Effector memory CD8-positive, alpha-beta T cell (primary cell): ENCODE measurements around the gene PPP2R2D.
"Not testable (repeated sequence)": the region's sequence is repeated elsewhere in the genome, so short reads cannot be mapped to it uniquely, and the experiment has no call there.

ENCODE experiments used
- ATAC-seq: fragments of 150-1000 bp; cut with Tn5 transposase; replicated peaks from 2 replicates; pipeline ENCODE4 v1.10.0; 2021; ENCODE audit warnings: mild to moderate bottlenecking, moderate library complexity
- DNase-seq, 3 experiments: peaks; one replicate each; pipeline ENCODE4 v3.0.0; 2021
- H3K27ac Mint-ChIP-seq, 2 donors: one replicate each; pipeline ENCODE4 v1.8.0; 2022; ENCODE audit warnings: mild to moderate bottlenecking in 2 of 2, mixed read lengths in 2 of 2, moderate library complexity in 2 of 2
- H3K27me3 Mint-ChIP-seq, 2 donors: one replicate each; pipeline ENCODE4 v1.8.0; 2022; ENCODE audit warnings: mixed read lengths in 2 of 2
- H3K36me3 Mint-ChIP-seq: one replicate; pipeline ENCODE4 v1.8.0; 2022; ENCODE audit warnings: mild to moderate bottlenecking, moderate library complexity, mixed read lengths; ENCODE audit not compliant: insufficient read depth
- H3K4me1 Mint-ChIP-seq, 2 donors: one replicate each; pipeline ENCODE4 v1.8.0; 2022; ENCODE audit warnings: low read depth in 2 of 2, mixed read lengths in 2 of 2
- H3K4me3 Mint-ChIP-seq, 2 donors: one replicate each; pipeline ENCODE4 v1.8.0; 2022; ENCODE audit warnings: mild to moderate bottlenecking in 2 of 2, mixed read lengths in 2 of 2, moderate library complexity in 2 of 2
- H3K9me3 Mint-ChIP-seq, 2 donors: one replicate each; pipeline ENCODE4 v1.8.0; 2022; ENCODE audit warnings: mixed read lengths in 2 of 2

Gene PPP2R2D

GRCh38 chr10:131949041-131949862, 48.4 kb downstream of the PPP2R2D start:
- Mint-ChIP-seq H3K4me3 (no peak overlapping the region), H3K36me3 (peaks cover 45% of the 10 kb centered on the region), H3K4me1 (peaks cover 0 to 3% of the 10 kb centered on the region in 2 donors), H3K9me3 (no peaks in the 10 kb centered on the region), H3K27me3 (no peaks in the 10 kb centered on the region), H3K27ac (no peak overlapping the region)
- no peak for ATAC-seq
- DNase-seq: no peak

- not testable (repeated sequence) for DNase-seq, ATAC-seq, H3K27ac Mint-ChIP-seq, H3K27me3 Mint-ChIP-seq, H3K4me1 Mint-ChIP-seq, H3K4me3 Mint-ChIP-seq, H3K9me3 Mint-ChIP-seq
- H3K36me3 Mint-ChIP-seq: peaks cover 46% of the 10 kb centered on the region
Observed at GRCh38 chr10:131949908-131950307, 49.1 kb downstream of the PPP2R2D start.

GRCh38 chr10:131954356-131954965, 53.7 kb downstream of the PPP2R2D start:
- H3K27me3 Mint-ChIP-seq: no peaks in the 10 kb centered on the region
- DNase-seq (no peak), ATAC-seq (no peak)
- no peak overlapping the region for H3K4me3 Mint-ChIP-seq
- no peaks in the 10 kb centered on the region for H3K9me3 Mint-ChIP-seq
- H3K4me1 Mint-ChIP-seq: no peaks in the 10 kb centered on the region
- H3K27ac Mint-ChIP-seq: no peak overlapping the region
- peaks cover 41% of the 10 kb centered on the region for H3K36me3 Mint-ChIP-seq

- no peak for ATAC-seq
- Mint-ChIP-seq H3K9me3 (no peaks in the 10 kb centered on the region), H3K4me1 (no peaks in the 10 kb centered on the region), H3K27ac (no peak overlapping the region), H3K4me3 (no peak overlapping the region), H3K27me3 (no peaks in the 10 kb centered on the region), H3K36me3 (peaks cover 41% of the 10 kb centered on the region)
- DNase-seq: no peak
Observed at GRCh38 chr10:131955591-131956340, 55.0 kb downstream of the PPP2R2D start.

GRCh38 chr10:131959841-131960240, 59.0 kb downstream of the PPP2R2D start:
- H3K27ac Mint-ChIP-seq: no peak overlapping the region
- ATAC-seq (no peak), DNase-seq (no peak)
- H3K36me3 Mint-ChIP-seq: peaks cover 21% of the 10 kb centered on the region
- peaks cover 3 to 4% of the 10 kb centered on the region in 2 donors for H3K4me1 Mint-ChIP-seq
- H3K27me3 Mint-ChIP-seq: no peaks in the 10 kb centered on the region
- H3K9me3 Mint-ChIP-seq: no peaks in the 10 kb centered on the region
- H3K4me3 Mint-ChIP-seq: no peak overlapping the region

GRCh38 chr10:131960631-131961046, 59.8 kb downstream of the PPP2R2D start:
- no peak overlapping the region for H3K27ac Mint-ChIP-seq
- no peak overlapping the region for H3K4me3 Mint-ChIP-seq
- ATAC-seq: no peak
- H3K4me1 Mint-ChIP-seq: peaks cover 8% of the 10 kb centered on the region in 2 donors
- no peaks in the 10 kb centered on the region for H3K27me3 Mint-ChIP-seq
- DNase-seq: no peak
- peaks cover 14% of the 10 kb centered on the region for H3K36me3 Mint-ChIP-seq
- no peaks in the 10 kb centered on the region for H3K9me3 Mint-ChIP-seq

GRCh38 chr10:131961047-131961776, 60.4 kb downstream of the PPP2R2D start:
- H3K4me1 Mint-ChIP-seq: peaks cover 8% of the 10 kb centered on the region in 2 donors
- no peaks in the 10 kb centered on the region for H3K27me3 Mint-ChIP-seq
- no peaks in the 10 kb centered on the region for H3K9me3 Mint-ChIP-seq
- ATAC-seq: no peak
- no peak for DNase-seq
- H3K4me3 Mint-ChIP-seq: no peak overlapping the region
- H3K36me3 Mint-ChIP-seq: peaks cover 8% of the 10 kb centered on the region
- peak overlapping the region; percentile 55 to 62 for H3K27ac Mint-ChIP-seq

- no peak for DNase-seq
- H3K27ac Mint-ChIP-seq: peak overlapping the region; percentile 55 to 62
Observed at GRCh38 chr10:131961777-131962662, 61.2 kb downstream of the PPP2R2D start.

GRCh38 chr10:131963350-131963749, 62.5 kb downstream of the PPP2R2D start:
- H3K4me1 Mint-ChIP-seq: peaks cover 8% of the 10 kb centered on the region in 2 donors
- peaks cover 8% of the 10 kb centered on the region for H3K36me3 Mint-ChIP-seq
- H3K27me3 Mint-ChIP-seq: no peaks in the 10 kb centered on the region
- no peak for ATAC-seq
- H3K27ac Mint-ChIP-seq: no peak overlapping the region
- H3K4me3 Mint-ChIP-seq: no peak overlapping the region
- DNase-seq: no peak
- no peaks in the 10 kb centered on the region for H3K9me3 Mint-ChIP-seq

More at GRCh38 chr10:131961777-131962662, 61.2 kb downstream of the PPP2R2D start:
- H3K4me3 Mint-ChIP-seq: peak overlapping the region in 1 of 2 donors; percentile 1
- no peaks in the 10 kb centered on the region for H3K27me3 Mint-ChIP-seq
- H3K4me1 Mint-ChIP-seq: peaks cover 8% of the 10 kb centered on the region in 2 donors
- peaks cover 7% of the 10 kb centered on the region for H3K36me3 Mint-ChIP-seq
- no peak for ATAC-seq
- no peaks in the 10 kb centered on the region for H3K9me3 Mint-ChIP-seq

- H3K4me1 Mint-ChIP-seq: peaks cover 9 to 10% of the 10 kb centered on the region in 2 donors
- H3K27ac Mint-ChIP-seq: no peak overlapping the region
- no peaks in the 10 kb centered on the region for H3K27me3 Mint-ChIP-seq
- H3K9me3 Mint-ChIP-seq: no peaks in the 10 kb centered on the region
- ATAC-seq (no peak), DNase-seq (no peak)
- no peak overlapping the region for H3K4me3 Mint-ChIP-seq
- H3K36me3 Mint-ChIP-seq: peaks cover 11% of the 10 kb centered on the region
Observed at GRCh38 chr10:131963811-131964210, 63.0 kb downstream of the PPP2R2D start.

GRCh38 chr10:131964298-131964697, 63.5 kb downstream of the PPP2R2D start:
- Mint-ChIP-seq H3K4me1 (peaks cover 10 to 11% of the 10 kb centered on the region in 2 donors), H3K4me3 (no peak overlapping the region), H3K27ac (peak overlapping the region in 1 of 2 donors; percentile 17), H3K36me3 (peaks cover 16% of the 10 kb centered on the region), H3K27me3 (no peaks in the 10 kb centered on the region), H3K9me3 (no peaks in the 10 kb centered on the region)
- DNase-seq: no peak
- no peak for ATAC-seq

GRCh38 chr10:131968949-131969348, 68.1 kb downstream of the PPP2R2D start:
- no peaks in the 10 kb centered on the region for H3K27me3 Mint-ChIP-seq
- peaks cover 32% of the 10 kb centered on the region for H3K36me3 Mint-ChIP-seq
- no peak for DNase-seq
- no peak for ATAC-seq
- no peak overlapping the region for H3K4me3 Mint-ChIP-seq
- no peaks in the 10 kb centered on the region for H3K9me3 Mint-ChIP-seq
- H3K4me1 Mint-ChIP-seq: peaks cover 26 to 29% of the 10 kb centered on the region in 2 donors
- H3K27ac Mint-ChIP-seq: peak overlapping the region in 1 of 2 donors; percentile 60
